GM12878 (cell line): ENCODE measurements around the gene LSAMP. TPM values are rescaled to one million over a fixed set of nuclear protein-coding genes. Genes with fewer than 3 reads are reported as not detected.
A peak's percentile ranks its signal among the peaks of the same experiment; 100 is the strongest.

Experiments used
- ATAC-seq: fragments of 200-7000 bp; cut with Tn5 transposase; 3 replicates; pipeline ENCODE4 v1.9.1; 2020; ENCODE audit warnings: mild to moderate bottlenecking, moderate library complexity
- BruUV-seq: library from RNA; stranded (reverse); fragments of 400-500 nt; replicated peaks from 2 replicates; lab custom pipeline; 2021; lab: Mats Ljungman, UMichigan
- CTCF ChIA-PET: fragments of 300-600 bp; sonication (Branson Sonifier 250); formaldehyde crosslinking; extraction: SDS; loops from one replicate; lab custom pipeline; 2021; ENCODE audit warnings: inconsistent platforms; lab: Yijun Ruan, JAX
- POLR2A ChIA-PET: fragments of 350-600 bp; formaldehyde crosslinking; extraction: SDS; loops from one replicate; lab custom pipeline; 2021; ENCODE audit warnings: inconsistent platforms; lab: Charles Lee
- RAD21 ChIA-PET: fragments of 300-600 bp; sonication (Branson Sonifier 250); formaldehyde crosslinking; loops from one replicate; lab custom pipeline; 2023; ENCODE audit warnings: antibody characterized with exemption; ENCODE audit not compliant: unreplicated experiment; lab: Charles Lee
- SMC1A ChIA-PET: fragments of 300-600 bp; sonication (Branson Sonifier 250); formaldehyde crosslinking; loops from one replicate; lab custom pipeline; 2023; ENCODE audit not compliant: unreplicated experiment, uncharacterized antibody; lab: Charles Lee
- DNase-seq: peaks from one replicate; pipeline ENCODE4 v3.0.0-alpha.2; 2011; ENCODE audit warnings: low read depth, low spot score
- FAIRE-seq: peaks from 3 replicates; lab custom pipeline; 2011; peaks lifted over from hg19 to GRCh38; lab: Jason Lieb, UNC
- H2AFZ ChIP-seq: 2 replicates; pipeline ENCODE4 v1.6.0; 2011; ENCODE audit warnings: low read depth, low read length, control low read depth; ENCODE audit not compliant: control insufficient read depth
- H3K27ac ChIP-seq: 2 replicates; pipeline ENCODE4 v1.5.1; 2011; ENCODE audit warnings: control low read depth; ENCODE audit not compliant: control insufficient read depth, insufficient read depth
- H3K27me3 ChIP-seq, 2 experiments: replicated peaks in 1 of 2; 2 replicates each; pipeline versions ENCODE4 v1.6.0 to v1.6.1; 2011; ENCODE audit warnings: low read length in 1 of 2; ENCODE audit not compliant: control insufficient read depth in 2 of 2, insufficient read depth in 2 of 2
- H3K36me3 ChIP-seq, 2 experiments: 2 replicates each; pipeline ENCODE4 v1.5.1; 2011; ENCODE audit warnings: low read length in 1 of 2; ENCODE audit not compliant: control insufficient read depth in 2 of 2, insufficient read depth in 2 of 2
- H3K4me1 ChIP-seq: 2 replicates; pipeline ENCODE4 v1.6.1; 2011; ENCODE audit warnings: mild to moderate bottlenecking, low read length, moderate library complexity, mixed read lengths; ENCODE audit not compliant: control insufficient read depth, insufficient read depth
- H3K4me2 ChIP-seq: 2 replicates; pipeline ENCODE4 v1.6.0; 2011; ENCODE audit warnings: control low read depth; ENCODE audit not compliant: control insufficient read depth, insufficient read depth
- H3K4me3 ChIP-seq: fragments of 200-600 bp; sonication (generic); 2 replicates; pipeline ENCODE4 v1.5.1; 2016
- H3K79me2 ChIP-seq: 2 replicates; pipeline ENCODE4 v1.6.0; 2011; ENCODE audit warnings: low read length; ENCODE audit not compliant: control insufficient read depth, insufficient read depth
- H3K9ac ChIP-seq: 2 replicates; pipeline ENCODE4 v1.8.0; 2011; ENCODE audit warnings: low read length, control low read depth, mixed read lengths; ENCODE audit not compliant: control insufficient read depth, insufficient read depth
- H3K9me3 ChIP-seq: replicated peaks from 3 replicates; pipeline ENCODE4 v1.5.1; 2011; ENCODE audit warnings: mild to moderate bottlenecking, low read length; ENCODE audit not compliant: control insufficient read depth, insufficient read depth
- H4K20me1 ChIP-seq: 2 replicates; pipeline ENCODE4 v1.6.0; 2011; ENCODE audit not compliant: control insufficient read depth, insufficient read depth
- EED ChIP-seq: sonication (generic); IDR thresholded peaks from 2 replicates; pipeline ENCODE4 v1.6.1; 2016; ENCODE audit warnings: antibody characterized with exemption, low read depth
- LARP7 ChIP-seq: fragments of 450-650 bp; IDR thresholded peaks from 2 replicates; pipeline ENCODE4 v1.6.1; 2017; ENCODE audit warnings: mild to moderate bottlenecking
- RAD21 ChIP-seq: IDR thresholded peaks from 2 replicates; pipeline ENCODE4 v1.6.1; 2011; ENCODE audit warnings: mild to moderate bottlenecking, low read depth, low read length, moderate library complexity; ENCODE audit not compliant: insufficient read depth
- RAD51 ChIP-seq: fragments of 450-650 bp; IDR thresholded peaks from 2 replicates; pipeline ENCODE4 v1.6.1; 2016; ENCODE audit warnings: moderate library complexity, mild to moderate bottlenecking, inconsistent platforms
- SPI1 ChIP-seq: IDR thresholded peaks from 2 replicates; pipeline ENCODE4 v1.6.1; 2011; ENCODE audit warnings: low read depth, mild to moderate bottlenecking, low read length, moderate library complexity, borderline replicate concordance; ENCODE audit not compliant: insufficient read depth
- ZNF384 ChIP-seq: IDR thresholded peaks from 2 replicates; pipeline ENCODE4 v1.6.1; 2012; ENCODE audit warnings: low read depth, mild to moderate bottlenecking, low read length, improper control_type of control experiment, borderline replicate concordance
- ZNF687 ChIP-seq: fragments of 450-650 bp; IDR thresholded peaks from 2 replicates; pipeline ENCODE4 v1.6.1; 2017; ENCODE audit warnings: mild to moderate bottlenecking, moderate library complexity
- WGBS: methylation state at CpG from one replicate; pipeline ENCODE4 v1.1.6; 2016; ENCODE audit warnings: low lambda C conversion rate; ENCODE audit not compliant: insufficient replicate concordance, insufficient coverage; ENCODE audit errors: missing lambda C conversion rate; 5-methylcytosine and 5-hydroxymethylcytosine counted together
- in situ Hi-C: fragments of 300-500 bp; cut with MboI; formaldehyde crosslinking; loops from 9 replicates; pipeline ENCODE4 v1.14.3; 2018; ENCODE audit warnings: mixed read lengths
- intact Hi-C: fragments of 100-400 bp; cut with micrococcal nuclease; formaldehyde crosslinking; loops from one replicate; pipeline ENCODE4 v1.14.2; 2022; ENCODE audit not compliant: unreplicated experiment
- polyA plus RNA-seq, 11 experiments: library from polyadenylated mRNA; depleted of rRNA in 4 of 11; unstranded in 6 of 11; stranded (reverse) in 5 of 11; fragments of >200 nt; fragmentation: Nextera tagmentation in 4 of 11; fragmentation: Illumina TruSeq in 1 of 11; extraction: Ambion mirVana in 4 of 11; extraction: Trizol in 1 of 11; gene quantifications; 1 replicate in 1 of 11; 2 replicates in 10 of 11; pipeline versions ENCODE4 v1.2.1 to v1.2.3, GENCODE V29; 2011 to 2016; ENCODE audit warnings: inconsistent platforms in 2 of 11, missing spikeins in 2 of 11, low read depth in 1 of 11
- total RNA-seq, 4 experiments: library from RNA; depleted of rRNA in 3 of 4; stranded (reverse); fragments of >200 nt in 3 of 4; fragmentation: Illumina TruSeq in 1 of 4; extraction: Trizol in 1 of 4; gene quantifications; 2 replicates each; pipeline versions ENCODE4 v1.2.1 to v1.2.3, GENCODE V29; 2013 to 2021

Gene LSAMP
- total and polyA plus RNA-seq, 10 of the 15 experiments (the other 5 are each of a cell fraction or from before 2014, with no cell fraction given) = 2.0 to 12.7 (median 6.5) TPM

DNA sequence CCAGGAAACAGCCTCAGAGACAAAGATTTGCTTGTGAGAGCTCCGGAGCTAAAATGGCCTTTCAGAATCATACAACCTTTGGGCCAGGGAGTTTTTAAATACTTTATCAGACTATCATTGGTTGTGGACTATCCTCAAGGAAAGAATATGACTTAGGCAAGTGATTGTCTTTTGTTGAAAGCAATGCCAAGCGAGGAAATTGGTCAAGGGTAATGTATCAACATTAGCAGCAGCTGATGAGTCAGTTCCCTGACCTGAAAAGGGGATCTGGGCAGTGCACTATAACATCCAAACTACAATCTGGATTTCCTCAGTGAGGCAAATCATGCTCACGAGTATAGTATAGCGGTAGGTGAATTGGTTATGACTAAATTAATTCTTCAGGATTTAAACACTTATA lies 303.6 kb downstream of the LSAMP start:
- peak; percentile 36 for ATAC-seq
- FAIRE-seq = no peak
- SMC1A ChIA-PET = interaction anchor here (0.8 to 1.1 kb wide), 3 partner anchors 13 to 136 kb away, joined by 3 to 6 read pairs (median 3); no protein-coding TSS in a partner anchor
- in situ Hi-C loops (no loop called here), intact Hi-C loops (loop anchor here (2.0 kb wide), 1 partner anchor 375 kb away; no protein-coding TSS in a partner anchor)
- Histone ChIP-seq H2AFZ (no peak overlapping the region), H3K9me3 (no peaks in the 10 kb centered on the region; the same call in 2 of the 3 replicates), H3K27me3 (no peaks in the 10 kb centered on the region), H3K9ac (no peak overlapping the region), H3K4me3 (no peak overlapping the region), H3K27ac (no peak overlapping the region), H3K79me2 (no peaks in the 10 kb centered on the region), H3K36me3 (no peaks in the 10 kb centered on the region), H4K20me1 (no peaks in the 10 kb centered on the region), H3K4me1 (no peaks in the 10 kb centered on the region), H3K4me2 (no peak overlapping the region)
- RAD21 ChIA-PET = interaction anchor here (0.6 to 1.1 kb wide), 3 partner anchors 155 to 376 kb away, joined by 3 to 4 read pairs (median 3); no protein-coding TSS in a partner anchor
- CTCF ChIA-PET = interaction anchor here (1.5 kb wide), 1 partner anchor 376 kb away, joined by 5 read pairs; no protein-coding TSS in a partner anchor
- DNase-seq = no peak
- no TSS peak for BruUV-seq
- WGBS = 16% methylated on average over 4 of the region's 4 CpGs
- TF ChIP-seq LARP7 (no peak), SPI1 (peak; percentile 14; the same call in 1 of the 2 replicates)
- POLR2A ChIA-PET = no interaction called here

DNA sequence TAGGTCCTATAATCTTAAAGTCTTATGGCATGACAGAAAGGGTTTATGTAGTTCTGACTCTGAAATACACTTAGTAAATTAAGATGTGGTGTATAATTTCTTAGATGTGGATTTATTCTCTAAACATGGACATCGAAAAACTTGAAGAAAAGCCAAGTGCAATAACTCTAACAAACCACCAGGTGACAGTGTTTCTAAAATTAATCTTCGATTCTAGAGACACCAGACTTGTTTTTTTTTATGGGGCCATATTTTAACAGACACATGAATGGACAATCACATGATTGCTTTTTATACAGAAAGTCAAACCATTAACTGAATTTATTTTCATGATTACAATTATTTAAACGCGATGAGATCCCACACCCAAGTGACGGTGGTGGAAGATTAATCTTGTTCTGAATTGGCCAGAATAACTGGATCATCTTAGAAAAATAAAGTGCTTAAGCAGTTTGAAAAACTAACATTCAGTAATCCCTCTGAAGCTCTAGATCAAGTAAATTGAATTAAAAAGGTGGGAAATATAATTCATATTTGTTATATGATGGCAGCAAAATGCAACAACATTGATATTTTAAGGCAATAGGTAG lies 305.1 kb downstream of the LSAMP start:
- peak; percentile 63 for ATAC-seq
- WGBS = 1% methylated on average over 5 of the region's 5 CpGs
- no peak overlapping the region for H2AFZ ChIP-seq
- in situ Hi-C loops = no loop called here
- no peaks in the 10 kb centered on the region for H4K20me1 ChIP-seq
- no peak for FAIRE-seq
- intact Hi-C loops = loop anchor here (1.0 to 2.0 kb wide), 3 partner anchors 148 to 618 kb away; no protein-coding TSS in a partner anchor
- no peaks in the 10 kb centered on the region; the same call in 2 of the 3 replicates for H3K9me3 ChIP-seq
- ChIA-PET CTCF (interaction anchor here (0.6 to 2.0 kb wide), 6 partner anchors 81 to 419 kb away, joined by 3 to 9 read pairs (median 6); no protein-coding TSS in a partner anchor), POLR2A (no interaction called here), RAD21 (interaction anchor here (0.5 kb wide), 1 partner anchor 65 kb away, joined by 3 read pairs; no protein-coding TSS in a partner anchor), SMC1A (interaction anchor here (0.7 to 1.1 kb wide), 5 partner anchors 14 to 313 kb away, joined by 3 to 4 read pairs (median 3); no protein-coding TSS in a partner anchor)
- no TSS peak for BruUV-seq
- no peak overlapping the region for H3K9ac ChIP-seq
- no peaks in the 10 kb centered on the region for H3K36me3 ChIP-seq
- DNase-seq = no peak
- H3K79me2 ChIP-seq = no peaks in the 10 kb centered on the region
- H3K4me1 ChIP-seq = no peaks in the 10 kb centered on the region
- no peak overlapping the region for H3K4me2 ChIP-seq
- H3K4me3 ChIP-seq = no peak overlapping the region
- no peak overlapping the region for H3K27ac ChIP-seq
- H3K27me3 ChIP-seq = no peaks in the 10 kb centered on the region
- TF ChIP-seq RAD21 = peak; percentile 87
- peak; percentile 81; the same call in 1 of the 2 replicates for TF ChIP-seq ZNF384
- TF ChIP-seq EED = no peak
- TF ChIP-seq RAD51 = peak; percentile 52; the same call in 1 of the 2 replicates
- no peak for TF ChIP-seq ZNF687
